Stimulated activated CD4-positive, alpha-beta T cell treated with anti-CD3 and anti-CD28 coated beads, Interleukin-15, amount 100 ng/mL, for 1 hour (primary cell): Measurements from ENCODE around the gene USP54.
"Not testable (repeated sequence)": the region's sequence is repeated elsewhere in the genome, so short reads cannot be mapped to it uniquely, and the experiment has no call there.

Experiments used
- DNase-seq, 2 donors: peaks; one replicate each; pipeline ENCODE4 v3.0.0-alpha.2; 2020; ENCODE audit warnings: low read depth in 1 of 2, low spot score in 1 of 2

Gene USP54

GRCh38 chr10:73591935-73592699, 975 bp upstream of the USP54 start:
- no peak for DNase-seq

- no peak for DNase-seq
Observed at GRCh38 chr10:73589563-73590126, 1.5 kb downstream of the USP54 start.

GRCh38 chr10:73588656-73589055, 2.5 kb downstream of the USP54 start:
- DNase-seq = no peak

GRCh38 chr10:73586583-73586984, 4.6 kb downstream of the USP54 start:
- DNase-seq = no peak

- DNase-seq = no peak
Observed at GRCh38 chr10:73585327-73585726, 5.8 kb downstream of the USP54 start.

GRCh38 chr10:73584737-73585136, 6.4 kb downstream of the USP54 start:
- no peak for DNase-seq

GRCh38 chr10:73581918-73582317, 9.2 kb downstream of the USP54 start:
- DNase-seq = no peak

- not testable (repeated sequence) for DNase-seq
Observed at GRCh38 chr10:73578927-73579326, 12.2 kb downstream of the USP54 start.

GRCh38 chr10:73577788-73578187, 13.4 kb downstream of the USP54 start:
- no peak for DNase-seq

- DNase-seq = no peak
Observed at GRCh38 chr10:73576890-73577591, 14.1 kb downstream of the USP54 start.

- no peak for DNase-seq
Observed at GRCh38 chr10:73576178-73576889, 14.8 kb downstream of the USP54 start.

- not testable (repeated sequence) for DNase-seq
Observed at GRCh38 chr10:73567025-73567424, 24.1 kb downstream of the USP54 start.

GRCh38 chr10:73561192-73561591, 29.9 kb downstream of the USP54 start:
- DNase-seq = no peak

GRCh38 chr10:73559590-73559989, 31.6 kb downstream of the USP54 start:
- no peak for DNase-seq

- DNase-seq = no peak
Observed at GRCh38 chr10:73556855-73557254, 34.3 kb downstream of the USP54 start.

- DNase-seq = no peak
Observed at GRCh38 chr10:73554721-73555120, 36.4 kb downstream of the USP54 start.

GRCh38 chr10:73553761-73554160, 37.4 kb downstream of the USP54 start:
- DNase-seq = no peak

GRCh38 chr10:73552819-73553715, 38.1 kb downstream of the USP54 start:
- no peak for DNase-seq

GRCh38 chr10:73551515-73551914, 39.6 kb downstream of the USP54 start:
- DNase-seq = no peak

- DNase-seq = no peak
Observed at GRCh38 chr10:73545357-73545756, 45.8 kb downstream of the USP54 start.

- no peak for DNase-seq
Observed at GRCh38 chr10:73537709-73538108, 53.4 kb downstream of the USP54 start.
